SK-N-SH (cell line): ENCODE measurements around the gene DOCK10. TPM values are rescaled to one million over a fixed set of nuclear protein-coding genes. Genes with fewer than 3 reads are reported as not detected.

Source experiments
- CTCF ChIA-PET: fragments of 300-600, 350-600 bp; formaldehyde crosslinking; extraction: SDS; loops from one replicate; lab custom pipeline; 2021; lab: Yijun Ruan, JAX
- POLR2A ChIA-PET: fragments of 350-600 bp; sonication (Branson Sonifier 250); formaldehyde crosslinking; extraction: SDS; loops from one replicate; lab custom pipeline; 2020; ENCODE audit warnings: antibody characterized with exemption, inconsistent platforms; lab: Yijun Ruan, JAX
- DNase-seq: peaks from one replicate; pipeline ENCODE4 v3.0.0; 2012
- H2AFZ ChIP-seq: fragments of 200-600 bp; sonication (generic); 2 replicates; pipeline ENCODE4 v1.8.1; 2016; ENCODE audit warnings: antibody characterized with exemption, mild to moderate bottlenecking, low read depth
- H3F3A ChIP-seq: fragments of 200-600 bp; sonication (generic); replicated peaks from 2 replicates; pipeline ENCODE3; 2016; ENCODE audit warnings: antibody characterized with exemption, mild to moderate bottlenecking; ENCODE audit not compliant: insufficient read depth
- H3K27ac ChIP-seq, 2 experiments: fragments of 200-500 bp in 1 of 2; fragments of 200-600 bp in 1 of 2; sonication (Bioruptor generic) in 1 of 2; sonication (generic), shearing (Covaris generic) in 1 of 2; 2 replicates each; pipeline versions ENCODE4 v1.5.1 to v1.6.1; 2014 to 2016; ENCODE audit warnings: low read depth in 2 of 2, inconsistent platforms in 1 of 2, low read length in 1 of 2, mild to moderate bottlenecking in 1 of 2, mixed read lengths in 1 of 2
- H3K27me3 ChIP-seq: fragments of 200-600 bp; sonication (generic), shearing (Covaris generic); 2 replicates; pipeline ENCODE4 v1.6.1; 2016; ENCODE audit warnings: mixed run types; ENCODE audit not compliant: insufficient read depth
- H3K36me3 ChIP-seq, 2 experiments: fragments of 200-500 bp in 1 of 2; fragments of 200-600 bp in 1 of 2; sonication (Bioruptor generic) in 1 of 2; sonication (generic) in 1 of 2; replicated peaks in 1 of 2; 2 replicates each; pipeline versions ENCODE3 to v1.5.1; 2014 to 2016; ENCODE audit warnings: low read length in 1 of 2, mild to moderate bottlenecking in 1 of 2; ENCODE audit not compliant: insufficient read depth in 2 of 2, control insufficient read depth in 1 of 2
- H3K4me1 ChIP-seq, 2 experiments: fragments of 200-500 bp in 1 of 2; fragments of 200-600 bp in 1 of 2; sonication (Bioruptor generic) in 1 of 2; sonication (generic), shearing (Covaris generic) in 1 of 2; 2 replicates each; pipeline versions ENCODE4 v1.5.1 to v1.6.1; 2014 to 2016; ENCODE audit warnings: low read depth in 1 of 2, low read length in 1 of 2, mixed run types in 1 of 2; ENCODE audit not compliant: insufficient read depth in 2 of 2, control insufficient read depth in 1 of 2
- H3K4me2 ChIP-seq: fragments of 200-600 bp; sonication (generic), shearing (Covaris generic); 2 replicates; pipeline ENCODE4 v1.6.1; 2017; ENCODE audit warnings: mixed run types
- H3K4me3 ChIP-seq, 2 experiments: fragments of 200-500 bp in 1 of 2; fragments of 200-600 bp in 1 of 2; sonication (Bioruptor generic) in 1 of 2; sonication (generic), shearing (Covaris generic) in 1 of 2; 2 replicates each; pipeline versions ENCODE4 v1.5.1 to v1.8.1; 2014 to 2016; ENCODE audit warnings: low read depth in 2 of 2, inconsistent platforms in 1 of 2, low read length in 1 of 2, mild to moderate bottlenecking in 1 of 2, mixed read lengths in 1 of 2, moderate library complexity in 1 of 2
- H3K79me2 ChIP-seq: fragments of 200-600 bp; sonication (generic); 2 replicates; pipeline ENCODE4 v1.8.1; 2017; ENCODE audit warnings: mild to moderate bottlenecking; ENCODE audit not compliant: insufficient read depth
- H3K9ac ChIP-seq: fragments of 200-600 bp; sonication (generic); 2 replicates; pipeline ENCODE4 v1.6.1; 2017; ENCODE audit warnings: mixed run types
- H3K9me2 ChIP-seq: fragments of 200-600 bp; sonication (generic); 2 replicates; pipeline ENCODE4 v1.6.1; 2017; ENCODE audit warnings: mixed run types
- H3K9me3 ChIP-seq: fragments of 200-600 bp; sonication (generic); 2 replicates; pipeline ENCODE4 v1.6.1; 2017; ENCODE audit warnings: mixed run types, mild to moderate bottlenecking, moderate library complexity
- H4K20me1 ChIP-seq: fragments of 200-600 bp; sonication (generic); 2 replicates; pipeline ENCODE4 v1.6.1; 2017; ENCODE audit warnings: mild to moderate bottlenecking, mixed run types; ENCODE audit not compliant: insufficient read depth
- CHD2 ChIP-seq: fragments of 150-350 bp; IDR thresholded peaks from 2 replicates; pipeline ENCODE4 v1.6.1; 2018; ENCODE audit warnings: low read length; ENCODE audit not compliant: partially characterized antibody
- CTCF ChIP-seq: fragments of 200-600 bp; sonication (generic); IDR thresholded peaks from 2 replicates; pipeline ENCODE4 v1.6.1; 2017; ENCODE audit warnings: antibody characterized with exemption, mild to moderate bottlenecking, moderate library complexity
- EP300 ChIP-seq, 2 experiments: IDR thresholded peaks; 2 replicates each; pipeline versions ENCODE4 v1.4.0 to v1.6.1; 2012; ENCODE audit warnings: borderline replicate concordance in 1 of 2, low read depth in 1 of 2, low read length in 1 of 2
- FOXM1 ChIP-seq: IDR thresholded peaks from 2 replicates; pipeline ENCODE4 v1.4.0; 2012; ENCODE audit warnings: low read depth, mild to moderate bottlenecking
- NFIC ChIP-seq: IDR thresholded peaks from 2 replicates; pipeline ENCODE4 v1.4.0; 2012; ENCODE audit warnings: borderline replicate concordance
- NRF1 ChIP-seq: IDR thresholded peaks from 2 replicates; pipeline ENCODE4 v1.6.1; 2012; ENCODE audit warnings: low read depth, mild to moderate bottlenecking, low read length
- POLR2AphosphoS5 ChIP-seq: IDR thresholded peaks from 2 replicates; pipeline ENCODE4 v1.6.1; 2012; ENCODE audit warnings: low read depth, low read length
- RAD21 ChIP-seq: IDR thresholded peaks from 2 replicates; pipeline ENCODE4 v1.6.1; 2012; ENCODE audit warnings: mild to moderate bottlenecking, low read length
- SIN3A ChIP-seq: IDR thresholded peaks from 2 replicates; pipeline ENCODE4 v1.6.1; 2012; ENCODE audit warnings: low read depth, mild to moderate bottlenecking, low read length, moderate library complexity, borderline replicate concordance
- SMC3 ChIP-seq: IDR thresholded peaks from 2 replicates; pipeline ENCODE4 v1.6.1; 2012; ENCODE audit warnings: low read depth, low read length, improper control_type of control experiment
- WGBS: methylation state at CpG from one replicate; pipeline ENCODE4 v1.1.6; 2017; ENCODE audit warnings: low lambda C conversion rate; 5-methylcytosine and 5-hydroxymethylcytosine counted together
- polyA plus RNA-seq, 3 experiments: library from polyadenylated mRNA; depleted of rRNA; stranded (reverse); fragments of >200 nt; gene quantifications; 2 replicates each; pipeline ENCODE4 v1.2.3, GENCODE V29; 2012
- TF ChIP-seq, protein P1 (sequence below): fragments of 150-350 bp; IDR thresholded peaks from 2 replicates; pipeline ENCODE4 v1.6.1; 2017; ENCODE audit warnings: antibody characterized with exemption, low read length, low read depth, borderline replicate concordance

Gene DOCK10
- polyA plus RNA-seq, 1 of the 3 experiments (the other 2 are of a cell fraction) = 24.1 TPM

GRCh38 chr2:224930990-224931389, 111.3 kb downstream of the DOCK10 start:
- TF ChIP-seq NFIC = no peak
- no peak for TF ChIP-seq FOXM1
- peak; percentile 17 for TF ChIP-seq CTCF
- TF ChIP-seq RAD21 = peak; percentile 40; the same call in 1 of the 2 replicates
- TF ChIP-seq SMC3 = peak; percentile 21; the same call in 1 of the 2 replicates
- Histone ChIP-seq H3K79me2 (peaks cover 31% of the 10 kb centered on the region; the same call in 1 of the 2 replicates), H3K4me3 (no peak overlapping the region), H4K20me1 (no peaks in the 10 kb centered on the region), H3K4me2 (no peak overlapping the region), H2AFZ (no peak overlapping the region), H3F3A (peaks cover 20% of the 10 kb centered on the region), H3K27ac (no peak overlapping the region), H3K4me1 (peaks cover 0 to 19% of the 10 kb centered on the region in 2 experiments; a peak in 2 of 4 replicates), H3K9ac (no peak overlapping the region), H3K27me3 (no peaks in the 10 kb centered on the region), H3K9me3 (no peaks in the 10 kb centered on the region), H3K9me2 (no peaks in the 10 kb centered on the region), H3K36me3 (peaks cover 7 to 23% of the 10 kb centered on the region in 2 experiments)
- ChIA-PET POLR2A (no interaction called here), CTCF (interaction anchor here (2.1 kb wide), 1 partner anchor 71 kb away, joined by 8 read pairs; no protein-coding TSS in a partner anchor)
- WGBS = 96% methylated on average over 3 of the region's 3 CpGs
- DNase-seq = no peak

DNA sequence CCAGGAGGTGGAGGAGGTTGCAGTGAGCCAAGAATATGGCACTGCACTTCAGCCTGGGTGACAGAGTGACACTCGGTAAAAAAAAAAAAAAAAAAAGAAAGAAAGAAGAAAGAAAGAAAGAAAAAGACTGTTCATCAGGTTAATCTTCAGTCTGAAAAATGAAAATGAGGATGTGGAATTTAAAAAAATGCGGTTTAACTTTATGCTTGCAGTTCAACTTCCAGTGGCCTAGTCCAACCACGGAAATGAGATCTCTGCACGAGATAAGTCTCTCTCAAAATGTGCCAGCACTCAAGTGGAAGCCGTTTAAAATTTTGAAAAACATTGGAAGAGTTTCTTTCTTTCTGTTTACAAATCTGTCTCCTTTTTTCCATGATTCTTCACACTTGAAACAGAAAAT, 112.1 kb downstream of the DOCK10 start:
- Histone ChIP-seq H3F3A (peaks cover 29% of the 10 kb centered on the region), H3K4me3 (no peak overlapping the region), H3K4me1 (peaks cover 0 to 15% of the 10 kb centered on the region in 2 experiments; a peak in 2 of 4 replicates), H4K20me1 (no peaks in the 10 kb centered on the region), H2AFZ (no peak overlapping the region), H3K9me2 (no peaks in the 10 kb centered on the region), H3K9ac (no peak overlapping the region), H3K79me2 (peaks cover 23% of the 10 kb centered on the region; the same call in 1 of the 2 replicates), H3K9me3 (no peaks in the 10 kb centered on the region), H3K36me3 (peaks cover 7 to 26% of the 10 kb centered on the region in 2 experiments), H3K4me2 (no peak overlapping the region), H3K27me3 (no peaks in the 10 kb centered on the region), H3K27ac (no peak overlapping the region)
- ChIA-PET POLR2A (no interaction called here), CTCF (interaction anchor here (2.1 kb wide), 1 partner anchor 72 kb away, joined by 8 read pairs; no protein-coding TSS in a partner anchor)
- no peak for TF ChIP-seq CHD2
- TF ChIP-seq, protein P1, sequence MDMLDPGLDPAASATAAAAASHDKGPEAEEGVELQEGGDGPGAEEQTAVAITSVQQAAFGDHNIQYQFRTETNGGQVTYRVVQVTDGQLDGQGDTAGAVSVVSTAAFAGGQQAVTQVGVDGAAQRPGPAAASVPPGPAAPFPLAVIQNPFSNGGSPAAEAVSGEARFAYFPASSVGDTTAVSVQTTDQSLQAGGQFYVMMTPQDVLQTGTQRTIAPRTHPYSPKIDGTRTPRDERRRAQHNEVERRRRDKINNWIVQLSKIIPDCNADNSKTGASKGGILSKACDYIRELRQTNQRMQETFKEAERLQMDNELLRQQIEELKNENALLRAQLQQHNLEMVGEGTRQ = no peak
- TF ChIP-seq RAD21 = no peak
- no peak for TF ChIP-seq EP300 (IDR thresholded peaks at IDR 0.05; ENCODE audit: borderline replicate concordance in 1 of 2, low read depth in 1 of 2, low read length in 1 of 2)
- TF ChIP-seq SIN3A = no peak
- no peak for TF ChIP-seq POLR2AphosphoS5
- TF ChIP-seq NRF1 = no peak
- no peak for TF ChIP-seq FOXM1
- WGBS = 90% methylated on average over 5 of the region's 5 CpGs
- no peak for DNase-seq
